Caki2 (cell line): ENCODE measurements around the gene DEGS1. TPM values are rescaled to one million over a fixed set of nuclear protein-coding genes. Genes with fewer than 3 reads are reported as not detected.

Experiments
- DNase-seq: peaks from one replicate; pipeline ENCODE4 v3.0.0-alpha.2; 2015; ENCODE audit warnings: low read depth
- in situ Hi-C: cut with HindIII; loops from 2 replicates; pipeline ENCODE4 v1.10.0; 2016; ENCODE audit warnings: low sequenced_read_pairs, low pct_unique_long_range_greater_than_20kb, mixed read lengths
- total RNA-seq: library from RNA; depleted of rRNA; stranded (reverse); fragments of >200 nt; shearing (Covaris generic); gene quantifications from 2 replicates; pipeline ENCODE4 v1.2.3, GENCODE V29; 2014; ENCODE audit warnings: low replicate concordance; rRNA removed

The DEGS1 gene
- 107 and 120 TPM in 2 replicates for total RNA-seq

DNA sequence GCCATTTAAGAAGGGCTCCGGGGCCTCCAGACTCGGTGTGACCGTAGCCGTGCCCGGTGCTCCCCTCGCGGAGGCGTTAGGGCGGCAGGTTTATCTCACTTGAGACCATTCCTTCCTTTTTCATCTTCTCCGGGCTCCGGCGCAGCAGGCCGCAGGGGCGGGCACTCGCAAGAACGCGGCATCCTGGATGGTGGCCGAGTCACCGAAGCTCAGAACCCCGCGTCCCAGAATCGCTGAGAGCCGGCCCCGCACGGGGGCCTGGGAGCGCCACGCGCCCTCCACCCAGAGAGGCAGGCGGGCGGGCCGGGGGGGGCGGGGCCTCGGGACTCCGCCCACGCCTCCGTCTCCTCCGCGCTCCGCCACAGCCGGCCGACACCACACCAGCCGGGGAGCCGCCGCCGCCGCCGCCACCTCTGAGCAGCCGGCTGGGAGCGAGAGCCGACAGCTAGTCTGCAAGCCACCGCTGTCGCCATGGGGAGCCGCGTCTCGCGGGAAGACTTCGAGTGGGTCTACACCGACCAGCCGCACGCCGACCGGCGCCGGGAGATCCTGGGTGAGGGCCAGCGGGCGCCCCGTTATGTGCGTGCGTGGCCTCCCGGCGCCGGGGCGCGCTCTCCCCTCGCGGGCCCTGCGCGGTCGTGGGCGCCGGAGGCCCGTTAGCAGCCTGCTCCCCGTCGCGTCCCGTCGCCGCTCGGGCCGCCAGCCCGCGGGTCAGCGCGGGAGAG lies at the start of gene DEGS1:
Gene DEGS1 (plus strand): TSS at position 375 of the 725 bp plus-strand sequence. CDS start 97 bp downstream, at position 472.
- peak; percentile 92 for DNase-seq

GRCh38 chr1:224133741-224134299 lies 49.2 kb upstream of the DEGS1 start:
- no peak for DNase-seq
- in situ Hi-C loops: no loop called here

More for the DNA sequence above, at the start of gene DEGS1:
- in situ Hi-C loops: no loop called here

GRCh38 chr1:224137518-224137917 lies 45.5 kb upstream of the DEGS1 start:
- in situ Hi-C loops: no loop called here
- no peak for DNase-seq

GRCh38 chr1:224138198-224138597 lies 44.8 kb upstream of the DEGS1 start:
- DNase-seq: no peak
- in situ Hi-C loops: no loop called here

- in situ Hi-C loops: no loop called here
- DNase-seq: no peak
These were observed 41.3 kb upstream of the DEGS1 start for GRCh38 chr1:224141693-224142092.

GRCh38 chr1:224149709-224150108 lies 33.3 kb upstream of the DEGS1 start:
- in situ Hi-C loops: loop anchor here (25.0 kb wide), 1 partner anchor 113 kb away; no protein-coding TSS in a partner anchor
- DNase-seq: no peak

DNA sequence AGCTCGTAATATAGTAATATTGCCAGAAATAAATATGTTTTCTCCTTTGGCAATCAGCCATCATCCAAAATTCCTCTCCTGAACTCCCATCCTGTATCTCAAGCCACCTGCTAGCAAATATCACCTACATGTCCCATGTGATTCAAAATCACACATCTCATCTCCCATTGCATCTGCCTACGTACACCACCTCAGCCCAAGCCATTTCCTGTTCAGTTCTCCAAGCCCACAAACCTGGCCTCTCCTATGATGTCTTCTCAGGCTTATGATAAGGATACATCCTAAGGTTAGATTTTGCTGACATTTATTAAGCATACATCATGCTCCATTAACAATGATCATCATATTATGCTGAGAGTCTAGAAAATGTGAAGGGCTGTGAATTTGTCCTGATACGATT lies 31.9 kb upstream of the DEGS1 start:
- in situ Hi-C loops: loop anchor here (25.0 kb wide), 1 partner anchor 111 kb away; no protein-coding TSS in a partner anchor
- no peak for DNase-seq

GRCh38 chr1:224157316-224157715 lies 25.7 kb upstream of the DEGS1 start:
- DNase-seq: no peak
- in situ Hi-C loops: loop anchor here (25.0 kb wide), 1 partner anchor 105 kb away; no protein-coding TSS in a partner anchor

GRCh38 chr1:224159541-224159940 lies 23.5 kb upstream of the DEGS1 start:
- in situ Hi-C loops: loop anchor here (25.0 kb wide), 1 partner anchor 103 kb away; no protein-coding TSS in a partner anchor
- DNase-seq: no peak

- no peak for DNase-seq
- in situ Hi-C loops: loop anchor here (25.0 kb wide), 1 partner anchor 102 kb away; no protein-coding TSS in a partner anchor
These were observed 22.8 kb upstream of the DEGS1 start for GRCh38 chr1:224160171-224160682.

DNA sequence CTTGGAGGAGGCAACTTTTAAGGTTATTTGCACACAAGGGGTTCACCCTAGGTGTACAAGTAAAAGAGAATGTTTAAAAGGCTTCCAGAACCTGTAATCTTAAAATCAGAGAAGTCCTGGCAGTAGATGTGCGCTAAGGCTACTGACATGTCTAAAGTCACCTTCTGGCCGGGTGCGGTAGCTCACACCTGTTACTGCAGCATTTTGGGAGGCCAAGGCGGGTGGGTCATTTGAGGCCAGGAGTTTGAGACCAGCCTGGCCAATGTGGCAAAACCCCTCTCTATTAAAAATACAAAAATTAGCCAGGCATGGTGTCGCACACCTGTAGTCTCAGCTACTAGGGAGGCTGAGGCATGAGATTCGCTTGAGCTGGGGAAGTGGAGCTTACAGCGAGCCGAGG lies 20.3 kb upstream of the DEGS1 start:
- no peak for DNase-seq
- in situ Hi-C loops: loop anchor here (25.0 kb wide), 1 partner anchor 100 kb away; no protein-coding TSS in a partner anchor

GRCh38 chr1:224163311-224163710 lies 19.7 kb upstream of the DEGS1 start:
- DNase-seq: no peak
- in situ Hi-C loops: loop anchor here (25.0 kb wide), 1 partner anchor 99 kb away; no protein-coding TSS in a partner anchor

- in situ Hi-C loops: loop anchor here (25.0 kb wide), 1 partner anchor 93 kb away; no protein-coding TSS in a partner anchor
- DNase-seq: no peak
These were observed 14.1 kb upstream of the DEGS1 start for GRCh38 chr1:224168859-224169380.

GRCh38 chr1:224169718-224170270 lies 13.2 kb upstream of the DEGS1 start:
- DNase-seq: no peak
- in situ Hi-C loops: loop anchor here (25.0 kb wide), 1 partner anchor 93 kb away; no protein-coding TSS in a partner anchor

DNA sequence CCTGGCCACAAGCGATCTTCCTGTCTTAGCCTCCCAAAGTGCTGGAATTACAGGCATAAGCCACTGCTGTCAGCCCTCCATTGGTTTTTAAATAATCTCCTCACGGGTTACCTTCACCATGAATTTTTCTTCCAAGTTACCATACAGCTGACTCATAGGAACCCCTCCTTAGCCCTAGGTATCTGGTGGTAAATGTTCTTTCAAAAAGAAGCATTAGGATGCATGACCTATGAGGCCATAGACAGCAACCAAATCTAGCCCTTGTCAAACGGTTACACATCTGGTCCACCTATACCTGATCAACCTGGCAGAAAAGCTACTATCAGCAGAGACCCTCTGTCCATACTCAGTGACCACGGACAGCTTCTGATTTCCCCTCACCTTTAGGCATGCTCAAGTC lies 12.7 kb upstream of the DEGS1 start:
- DNase-seq: no peak
- in situ Hi-C loops: loop anchor here (25.0 kb wide), 1 partner anchor 92 kb away; no protein-coding TSS in a partner anchor

DNA sequence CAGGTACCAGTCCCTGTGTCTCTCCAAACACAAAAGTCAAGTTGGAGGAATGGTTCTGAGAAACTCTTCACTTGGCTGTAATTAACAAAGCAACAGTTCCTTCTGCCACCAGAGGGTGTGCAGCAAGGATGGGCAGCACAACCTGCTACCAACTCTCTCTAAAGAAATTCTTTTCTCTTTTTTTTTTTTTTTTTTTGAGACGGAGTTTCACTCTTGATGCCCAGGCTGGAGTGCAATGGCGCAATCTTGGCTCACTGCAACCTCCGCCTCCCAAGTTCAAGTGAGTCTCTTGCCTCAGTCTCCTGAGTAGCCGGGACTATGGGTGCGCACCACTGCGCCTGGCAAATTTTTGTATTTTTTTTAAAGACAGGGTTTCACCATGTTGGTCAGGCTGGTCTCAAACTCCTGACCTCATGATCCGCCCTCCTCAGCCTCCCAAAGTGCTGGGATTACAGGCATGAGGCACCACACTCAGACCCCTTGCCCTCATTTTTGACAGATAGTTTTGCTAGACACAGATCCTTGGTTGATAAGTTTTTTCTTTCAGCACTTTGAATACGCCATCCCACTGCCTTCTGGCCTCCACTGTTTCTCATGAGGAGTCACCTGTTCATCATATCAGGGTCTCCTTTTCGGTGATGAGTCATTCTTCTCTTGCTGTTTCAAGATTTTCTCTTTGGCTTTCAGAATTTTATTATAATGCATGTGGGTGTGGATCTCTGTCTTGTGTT lies 12.1 kb upstream of the DEGS1 start:
- DNase-seq: peak; percentile 20
- in situ Hi-C loops: loop anchor here (25.0 kb wide), 1 partner anchor 91 kb away; no protein-coding TSS in a partner anchor

- in situ Hi-C loops: loop anchor here (25.0 kb wide), 1 partner anchor 90 kb away; no protein-coding TSS in a partner anchor
- no peak for DNase-seq
These were observed 10.8 kb upstream of the DEGS1 start for GRCh38 chr1:224172229-224172628.

DNA sequence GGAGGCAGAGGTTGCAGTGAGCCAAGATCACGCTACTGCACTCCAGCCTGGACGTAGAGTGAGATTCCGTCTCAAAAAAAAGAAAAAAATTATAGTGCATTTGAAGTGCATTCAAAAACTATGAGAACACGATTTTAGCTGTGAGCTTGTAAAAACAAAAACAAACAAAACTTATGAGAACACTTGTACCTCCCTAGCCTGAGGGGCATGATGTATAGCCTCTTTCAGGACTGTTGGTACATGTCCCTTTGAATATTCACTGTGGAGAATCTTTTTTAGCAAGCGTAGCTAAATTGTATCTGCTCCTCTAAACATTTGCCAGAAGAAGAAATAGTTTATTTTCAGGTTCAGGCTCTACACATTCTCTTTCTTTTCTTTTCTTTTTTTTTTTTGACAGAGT lies 9.5 kb upstream of the DEGS1 start:
- DNase-seq: no peak
- in situ Hi-C loops: loop anchor here (25.0 kb wide), 1 partner anchor 89 kb away; no protein-coding TSS in a partner anchor
